ENCODE data around the gene PDZRN3.

The PDZRN3 gene

DNA sequence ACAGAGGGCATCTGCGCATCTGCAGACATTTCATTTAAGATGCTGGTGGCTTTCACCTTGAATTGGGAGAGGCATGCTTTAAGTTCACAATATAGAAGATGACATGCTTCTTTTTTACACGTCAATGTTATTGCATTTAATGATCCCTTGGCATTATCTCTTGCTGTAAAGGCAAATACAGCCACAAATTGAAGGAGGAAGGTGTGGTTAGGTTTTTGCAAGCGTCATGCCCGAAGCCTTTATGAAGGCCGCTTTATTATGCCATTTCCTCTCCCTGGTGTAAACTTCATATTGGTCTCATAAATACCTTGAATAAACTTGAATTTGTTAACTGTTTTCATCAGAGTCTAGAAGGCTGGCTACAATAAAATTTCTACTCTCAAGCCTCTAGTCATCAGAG is 212.7 kb downstream of the PDZRN3 start:
- DNase-seq, result no peak
- H3K9me3 ChIP-seq, result no peaks in the 10 kb centered on the region
- no peaks in the 10 kb centered on the region for H3K36me3 ChIP-seq
- no peak overlapping the region for H3K4me3 ChIP-seq (ENCODE audit: low read depth, low read length)
- TF ChIP-seq, protein P1, sequence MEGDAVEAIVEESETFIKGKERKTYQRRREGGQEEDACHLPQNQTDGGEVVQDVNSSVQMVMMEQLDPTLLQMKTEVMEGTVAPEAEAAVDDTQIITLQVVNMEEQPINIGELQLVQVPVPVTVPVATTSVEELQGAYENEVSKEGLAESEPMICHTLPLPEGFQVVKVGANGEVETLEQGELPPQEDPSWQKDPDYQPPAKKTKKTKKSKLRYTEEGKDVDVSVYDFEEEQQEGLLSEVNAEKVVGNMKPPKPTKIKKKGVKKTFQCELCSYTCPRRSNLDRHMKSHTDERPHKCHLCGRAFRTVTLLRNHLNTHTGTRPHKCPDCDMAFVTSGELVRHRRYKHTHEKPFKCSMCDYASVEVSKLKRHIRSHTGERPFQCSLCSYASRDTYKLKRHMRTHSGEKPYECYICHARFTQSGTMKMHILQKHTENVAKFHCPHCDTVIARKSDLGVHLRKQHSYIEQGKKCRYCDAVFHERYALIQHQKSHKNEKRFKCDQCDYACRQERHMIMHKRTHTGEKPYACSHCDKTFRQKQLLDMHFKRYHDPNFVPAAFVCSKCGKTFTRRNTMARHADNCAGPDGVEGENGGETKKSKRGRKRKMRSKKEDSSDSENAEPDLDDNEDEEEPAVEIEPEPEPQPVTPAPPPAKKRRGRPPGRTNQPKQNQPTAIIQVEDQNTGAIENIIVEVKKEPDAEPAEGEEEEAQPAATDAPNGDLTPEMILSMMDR (IDR thresholded peaks at IDR 0.05; ENCODE audit: low read depth, low read length), result no peak
- peaks cover 9% of the 10 kb centered on the region for H3K4me1 ChIP-seq
- no peaks in the 10 kb centered on the region for H3K27me3 ChIP-seq

DNA sequence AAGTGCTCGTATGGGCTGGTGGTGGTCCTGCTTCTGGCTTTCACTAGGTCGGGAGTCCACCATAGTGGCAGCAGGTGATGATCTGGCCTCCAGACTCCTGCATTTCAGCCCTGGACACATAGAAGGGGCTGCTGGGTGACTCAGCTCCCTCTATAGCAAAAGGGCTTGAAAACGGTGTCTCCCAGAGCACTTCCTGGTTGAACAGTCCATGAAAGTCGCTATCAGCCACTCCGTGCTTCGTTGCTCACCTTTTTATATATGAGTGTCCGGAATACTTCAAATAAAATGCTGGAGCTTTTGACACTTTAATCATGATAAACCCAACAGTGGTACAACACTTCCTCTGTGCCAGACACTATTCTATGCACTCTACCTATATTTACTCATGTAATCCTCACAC is 213.2 kb downstream of the PDZRN3 start:
- Histone ChIP-seq H3K36me3 (no peaks in the 10 kb centered on the region), H3K9me3 (no peaks in the 10 kb centered on the region), H3K4me3 (ENCODE audit: low read depth, low read length) (no peak overlapping the region), H3K27me3 (no peaks in the 10 kb centered on the region), H3K4me1 (peaks cover 9% of the 10 kb centered on the region)
- DNase-seq, result no peak
- TF ChIP-seq, protein P1 (IDR thresholded peaks at IDR 0.05; ENCODE audit: low read depth, low read length), result no peak

DNA sequence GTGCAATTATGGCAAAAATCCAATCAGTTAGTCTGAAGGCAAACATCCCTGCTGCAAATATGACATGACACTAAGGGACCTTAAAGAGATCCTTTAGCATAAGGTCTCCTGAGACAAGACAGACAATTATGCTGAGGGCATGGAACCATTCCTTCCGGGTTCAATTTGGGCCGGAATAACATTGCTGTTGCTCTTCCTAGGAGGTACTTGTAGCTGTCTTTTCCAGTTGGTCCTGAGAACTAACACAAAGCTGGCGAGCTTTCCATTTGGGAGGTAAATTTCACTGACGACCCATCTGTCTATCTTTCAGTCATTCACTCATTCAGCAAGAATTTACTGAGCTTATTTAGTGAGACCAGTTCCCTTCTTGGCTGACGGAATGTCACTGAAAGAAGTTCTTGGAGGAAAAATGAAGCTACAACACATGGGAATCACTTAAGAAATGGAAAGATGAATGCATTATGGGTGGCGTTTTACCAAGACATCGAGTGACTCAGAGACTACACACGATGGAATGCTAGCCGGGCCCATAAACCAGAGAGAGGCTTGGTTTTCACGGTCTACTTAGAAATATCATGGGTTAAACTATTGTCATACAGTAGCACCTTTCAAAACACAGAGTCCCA is 215.5 kb downstream of the PDZRN3 start:
- H3K9me3 ChIP-seq, result no peaks in the 10 kb centered on the region
- TF ChIP-seq, protein P1 (IDR thresholded peaks at IDR 0.05; ENCODE audit: low read depth, low read length), result no peak
- H3K4me1 ChIP-seq, result peaks cover 9% of the 10 kb centered on the region
- H3K36me3 ChIP-seq, result no peaks in the 10 kb centered on the region
- H3K27me3 ChIP-seq, result no peaks in the 10 kb centered on the region
- peak overlapping the region; percentile 26 for H3K4me3 ChIP-seq (ENCODE audit: low read depth, low read length)
- DNase-seq, result no peak

- Histone ChIP-seq H3K4me1 (peaks cover 9% of the 10 kb centered on the region), H3K27me3 (no peaks in the 10 kb centered on the region), H3K4me3 (ENCODE audit: low read depth, low read length) (peak overlapping the region; percentile 26; the same call in 1 of the 2 replicates), H3K36me3 (no peaks in the 10 kb centered on the region), H3K9me3 (no peaks in the 10 kb centered on the region)
- no peak for DNase-seq
- TF ChIP-seq, protein P1 (IDR thresholded peaks at IDR 0.05; ENCODE audit: low read depth, low read length), result no peak
These were observed 216.1 kb downstream of the PDZRN3 start for GRCh38 chr3:73408634-73409033.

- DNase-seq, result no peak
- no peak overlapping the region for H3K4me3 ChIP-seq (ENCODE audit: low read depth, low read length)
- no peaks in the 10 kb centered on the region for H3K36me3 ChIP-seq
- no peaks in the 10 kb centered on the region for H3K27me3 ChIP-seq
- H3K9me3 ChIP-seq, result no peaks in the 10 kb centered on the region
- TF ChIP-seq, protein P1 (IDR thresholded peaks at IDR 0.05; ENCODE audit: low read depth, low read length), result no peak
- peaks cover 9% of the 10 kb centered on the region for H3K4me1 ChIP-seq
These were observed 217.2 kb downstream of the PDZRN3 start for GRCh38 chr3:73407577-73407976.

DNA sequence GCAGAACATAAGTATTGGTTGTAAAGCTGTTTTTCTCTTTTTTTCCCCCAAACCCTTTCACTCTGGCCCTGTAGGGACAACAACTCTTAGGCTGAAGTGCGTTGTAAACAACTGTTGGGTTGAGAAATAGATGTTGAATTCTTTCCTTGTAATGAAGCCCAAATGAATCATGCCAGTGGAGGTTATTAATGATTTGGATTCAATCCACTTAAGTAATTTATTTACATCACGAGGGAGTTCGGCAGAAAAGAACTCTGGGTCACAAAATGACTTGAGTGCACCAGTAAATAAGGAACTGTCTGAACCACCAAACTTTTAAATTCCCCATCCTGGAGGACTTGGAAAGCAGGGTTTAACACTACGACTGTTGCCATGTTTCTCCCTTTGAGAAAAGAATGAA is 218.9 kb downstream of the PDZRN3 start:
- no peak overlapping the region for H3K4me3 ChIP-seq (ENCODE audit: low read depth, low read length)
- peaks cover 18% of the 10 kb centered on the region for H3K4me1 ChIP-seq
- no peaks in the 10 kb centered on the region for H3K27me3 ChIP-seq
- H3K9me3 ChIP-seq, result no peaks in the 10 kb centered on the region
- H3K36me3 ChIP-seq, result no peaks in the 10 kb centered on the region
- TF ChIP-seq, protein P1 (IDR thresholded peaks at IDR 0.05; ENCODE audit: low read depth, low read length), result no peak
- no peak for DNase-seq

Measured in BE2C (cell line).